Hippocampal formation (tissue), 2 donors: Measurements from ENCODE around the gene TMPRSS11F.

Experiments
- DNase-seq, 2 donors: peaks; one replicate each; lab custom pipeline; 2025; lab: John Stamatoyannopoulos, UW

Gene TMPRSS11F

DNA sequence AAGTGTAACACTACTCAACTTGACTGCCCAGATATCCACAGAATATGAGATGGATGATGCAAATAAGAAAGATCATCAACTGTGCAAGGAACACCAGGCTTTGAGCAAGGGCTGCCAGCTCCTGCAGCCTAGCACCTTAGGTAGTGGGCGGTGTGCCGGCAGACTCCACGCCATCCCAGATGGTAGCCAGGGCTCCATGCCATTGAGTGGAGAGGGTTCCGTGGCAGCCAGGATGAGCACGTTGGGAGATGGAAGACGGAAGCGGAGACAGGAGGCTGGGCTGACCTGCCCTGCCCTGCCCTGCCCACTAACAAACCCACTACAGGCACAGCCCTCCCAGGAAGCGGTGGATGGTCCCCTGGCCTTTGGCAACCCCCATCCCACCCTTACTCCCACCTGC, 51.9 kb downstream of the TMPRSS11F start:
- no peak for DNase-seq

- DNase-seq = no peak
Observed at GRCh38 chr4:68077301-68077700, 52.4 kb downstream of the TMPRSS11F start.

DNA sequence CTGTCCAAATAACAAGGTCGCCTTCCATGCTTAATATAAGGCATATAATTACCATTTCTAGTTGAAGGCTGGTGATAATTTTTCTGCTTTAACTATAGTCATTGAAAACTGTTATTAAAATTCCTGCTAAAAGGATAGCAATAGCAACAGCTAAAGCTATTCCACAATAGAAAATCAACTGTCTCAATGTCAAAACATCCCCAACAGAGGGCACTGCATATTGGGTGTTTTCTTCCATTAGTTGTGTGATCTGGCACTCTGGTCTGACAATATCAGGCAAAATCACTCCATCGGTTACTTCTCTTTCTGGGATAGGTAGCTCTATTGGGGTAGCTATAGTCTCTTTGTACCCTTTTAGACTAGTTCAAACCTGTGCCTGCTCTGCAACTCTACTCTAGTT, 53.5 kb downstream of the TMPRSS11F start:
- no peak for DNase-seq

- DNase-seq = no peak
Observed at GRCh38 chr4:68074397-68074796, 55.3 kb downstream of the TMPRSS11F start.

GRCh38 chr4:68070302-68070701, 59.4 kb downstream of the TMPRSS11F start:
- DNase-seq = no peak

DNA sequence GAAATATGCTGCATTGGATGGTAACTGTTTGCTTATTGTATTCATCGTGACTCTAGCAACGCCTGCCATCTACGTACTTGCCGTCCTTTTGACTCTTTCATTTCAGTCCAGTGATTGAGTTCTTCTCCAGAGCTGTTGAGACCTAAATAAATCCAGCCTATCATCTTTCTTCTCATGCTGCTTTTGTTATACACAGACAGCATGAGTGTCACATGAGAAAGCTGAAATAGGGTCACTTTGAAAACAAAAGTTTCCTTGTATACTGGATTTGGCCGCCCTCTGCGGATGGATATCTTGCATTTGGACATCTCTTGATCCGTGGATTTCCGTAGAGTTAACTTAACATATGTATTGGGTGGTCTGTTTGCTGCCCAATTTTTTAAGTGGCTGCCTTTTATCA, 67.2 kb downstream of the TMPRSS11F start:
- peak in 1 of 2 donors; percentile 52 for DNase-seq

- no peak for DNase-seq
Observed at GRCh38 chr4:68038272-68038671, 91.4 kb downstream of the TMPRSS11F start.

- DNase-seq = no peak
Observed at GRCh38 chr4:68021185-68021584, 108.5 kb downstream of the TMPRSS11F start.

- no peak for DNase-seq
Observed at GRCh38 chr4:68011684-68012083, 118.0 kb downstream of the TMPRSS11F start.
